Mesothelial cell of epicardium (in vitro differentiated cells): ENCODE measurements around the gene REPS1. TPM values are rescaled to one million over a fixed set of nuclear protein-coding genes. Genes with fewer than 3 reads are reported as not detected.

Experiments
- DNase-seq, 2 experiments: peaks; one replicate each; pipeline ENCODE4 v3.0.0; 2021; ENCODE audit warnings: low spot score in 2 of 2; ENCODE audit not compliant: unreplicated experiment in 2 of 2
- H3K27ac Mint-ChIP-seq: 2 replicates; pipeline ENCODE4 v1.8.0; 2021; ENCODE audit warnings: mixed read lengths
- H3K27me3 Mint-ChIP-seq: 2 replicates; pipeline ENCODE4 v1.8.0; 2021; ENCODE audit warnings: low read depth, mixed read lengths
- H3K36me3 Mint-ChIP-seq: 2 replicates; pipeline ENCODE4 v1.8.0; 2021; ENCODE audit warnings: mixed read lengths
- H3K4me1 Mint-ChIP-seq: 2 replicates; pipeline ENCODE4 v1.8.0; 2021; ENCODE audit warnings: mixed read lengths
- H3K4me3 Mint-ChIP-seq: 2 replicates; pipeline ENCODE4 v1.8.0; 2021; ENCODE audit warnings: mild to moderate bottlenecking, moderate library complexity, mixed read lengths
- H3K9me3 Mint-ChIP-seq: 2 replicates; pipeline ENCODE4 v1.8.0; 2021; ENCODE audit warnings: mixed read lengths
- CTCF ChIP-seq: fragments of 200-600 bp; sonication (generic); IDR thresholded peaks from one replicate; pipeline ENCODE4 v1.5.0; 2021; ENCODE audit warnings: antibody characterized with exemption; ENCODE audit not compliant: unreplicated experiment
- total RNA-seq: library from RNA; stranded (reverse); gene quantifications from 3 replicates; pipeline ENCODE4 v1.2.1, GENCODE V29; 2021

Gene REPS1
- total RNA-seq, 1 donor from 2014 or later = 95.4 TPM

DNA sequence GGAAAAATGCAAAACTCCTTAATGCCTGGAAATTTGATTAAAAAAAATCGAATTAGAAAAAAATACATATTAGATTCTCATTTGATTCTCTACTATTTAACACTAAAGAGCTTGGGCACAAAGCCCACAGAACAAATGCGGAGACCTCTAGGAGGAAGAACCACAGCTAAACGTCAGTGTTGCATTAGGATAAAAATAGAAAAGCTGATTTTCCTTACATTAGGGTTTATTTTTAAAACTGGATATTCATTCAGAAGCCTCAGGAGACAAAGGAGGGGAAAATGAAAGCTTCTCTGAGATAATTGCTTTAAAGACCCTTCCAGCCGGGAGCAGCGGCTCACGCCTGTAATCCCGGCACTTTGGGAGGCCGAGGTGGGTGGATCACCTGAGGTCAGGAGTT lies 114.9 kb downstream of the REPS1 start:
- DNase-seq = no peak
- no peak overlapping the region for H3K4me3 Mint-ChIP-seq
- no peaks in the 10 kb centered on the region for H3K27me3 Mint-ChIP-seq
- no peaks in the 10 kb centered on the region for H3K9me3 Mint-ChIP-seq
- H3K4me1 Mint-ChIP-seq = peaks cover 25% of the 10 kb centered on the region
- H3K27ac Mint-ChIP-seq = no peak overlapping the region
- H3K36me3 Mint-ChIP-seq = no peaks in the 10 kb centered on the region
- TF ChIP-seq CTCF = no peak

DNA sequence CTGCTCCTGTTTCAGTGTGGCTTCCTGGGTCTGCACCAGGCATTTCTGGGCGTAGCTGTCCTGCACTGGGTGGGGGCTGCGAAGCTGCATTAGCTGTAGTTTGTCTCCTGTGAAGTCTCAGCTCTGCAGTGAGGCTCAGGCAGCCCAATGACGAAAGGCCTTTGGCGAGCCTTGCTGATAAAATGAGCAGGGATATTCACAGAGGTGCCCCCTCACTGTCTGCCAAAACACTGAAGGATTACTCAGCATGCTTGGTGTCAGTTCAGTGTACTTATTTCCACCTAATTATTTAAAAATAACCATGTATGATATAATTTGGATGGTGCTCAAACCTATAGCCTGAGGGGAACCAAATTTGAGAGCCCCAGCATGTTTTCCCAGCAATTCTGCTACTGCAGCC lies 118.7 kb downstream of the REPS1 start:
- H3K9me3 Mint-ChIP-seq = no peaks in the 10 kb centered on the region
- no peaks in the 10 kb centered on the region for H3K27me3 Mint-ChIP-seq
- peaks cover 28% of the 10 kb centered on the region for H3K4me1 Mint-ChIP-seq
- no peak for TF ChIP-seq CTCF
- DNase-seq = no peak
- H3K27ac Mint-ChIP-seq = peak overlapping the region; percentile 68
- H3K36me3 Mint-ChIP-seq = no peaks in the 10 kb centered on the region
- no peak overlapping the region for H3K4me3 Mint-ChIP-seq

- H3K36me3 Mint-ChIP-seq = no peaks in the 10 kb centered on the region
- peaks cover 24% of the 10 kb centered on the region for H3K4me1 Mint-ChIP-seq
- no peak for DNase-seq
- H3K4me3 Mint-ChIP-seq = no peak overlapping the region
- no peaks in the 10 kb centered on the region for H3K27me3 Mint-ChIP-seq
- TF ChIP-seq CTCF = no peak
- H3K9me3 Mint-ChIP-seq = no peaks in the 10 kb centered on the region
- peak overlapping the region; percentile 45 for H3K27ac Mint-ChIP-seq
These were observed 119.9 kb downstream of the REPS1 start for GRCh38 chr6:138868181-138868580.

GRCh38 chr6:138865480-138866109 lies 122.5 kb downstream of the REPS1 start:
- Mint-ChIP-seq H3K27me3 (no peaks in the 10 kb centered on the region), H3K27ac (no peak overlapping the region), H3K36me3 (no peaks in the 10 kb centered on the region), H3K4me3 (no peak overlapping the region), H3K4me1 (peaks cover 24% of the 10 kb centered on the region), H3K9me3 (no peaks in the 10 kb centered on the region)
- DNase-seq = no peak
- TF ChIP-seq CTCF = no peak

DNA sequence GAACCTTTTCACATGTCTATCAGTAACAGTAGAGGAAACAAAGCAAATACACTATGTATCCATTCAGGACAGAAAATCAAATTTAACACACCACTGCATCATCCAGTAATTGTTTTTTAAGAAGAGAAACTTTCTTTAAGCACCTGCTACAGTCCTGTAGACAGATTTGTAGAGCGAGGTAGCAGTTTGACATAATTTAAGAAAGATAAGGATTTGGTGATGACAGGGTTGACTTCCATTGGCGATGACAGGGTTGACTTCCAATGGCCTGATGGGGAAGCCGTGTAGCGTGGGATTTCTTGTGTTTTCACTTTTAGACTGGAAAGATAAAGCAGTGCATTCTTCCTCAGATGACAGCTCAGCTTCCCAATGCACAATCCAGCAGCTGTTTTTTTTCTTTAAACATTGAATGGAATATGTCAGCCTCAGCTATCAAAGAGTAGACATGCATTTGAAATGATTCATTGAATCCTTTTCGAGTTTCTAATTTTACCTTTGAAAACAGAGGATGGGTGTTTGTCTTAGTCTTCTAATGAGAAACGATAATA lies 123.6 kb downstream of the REPS1 start:
- Mint-ChIP-seq H3K36me3 (no peaks in the 10 kb centered on the region), H3K27me3 (no peaks in the 10 kb centered on the region), H3K9me3 (no peaks in the 10 kb centered on the region), H3K27ac (no peak overlapping the region), H3K4me1 (peaks cover 14% of the 10 kb centered on the region), H3K4me3 (no peak overlapping the region)
- no peak for DNase-seq
- TF ChIP-seq CTCF = no peak
